PC-3 (cell line): ENCODE measurements around the gene ATP5F1E.

Source experiments
- EZH2 ChIP-seq: fragments of 300-600 bp; sonication (generic); IDR thresholded peaks from one replicate; pipeline ENCODE4 v1.6.1; 2017; ENCODE audit warnings: antibody characterized with exemption, mild to moderate bottlenecking, low read length; ENCODE audit not compliant: unreplicated experiment
- EZH2phosphoT487 ChIP-seq: fragments of 300-600 bp; sonication (generic); IDR thresholded peaks from 2 replicates; pipeline ENCODE4 v1.6.1; 2018; ENCODE audit warnings: mild to moderate bottlenecking, antibody characterized with exemption, low read length, borderline replicate concordance
- TF ChIP-seq, protein P1 (sequence below): fragments of 300-600 bp; sonication (generic); conservative IDR thresholded peaks from 2 replicates; pipeline ENCODE4 v1.5.1; 2017; ENCODE audit warnings: antibody characterized with exemption, low read depth, mild to moderate bottlenecking, low read length

GRCh38 chr20:59019217-59019616 lies 12.9 kb downstream of the ATP5F1E start, which contains the start of gene TUBB1:
- TF ChIP-seq EZH2: no peak
- TF ChIP-seq, protein P1, sequence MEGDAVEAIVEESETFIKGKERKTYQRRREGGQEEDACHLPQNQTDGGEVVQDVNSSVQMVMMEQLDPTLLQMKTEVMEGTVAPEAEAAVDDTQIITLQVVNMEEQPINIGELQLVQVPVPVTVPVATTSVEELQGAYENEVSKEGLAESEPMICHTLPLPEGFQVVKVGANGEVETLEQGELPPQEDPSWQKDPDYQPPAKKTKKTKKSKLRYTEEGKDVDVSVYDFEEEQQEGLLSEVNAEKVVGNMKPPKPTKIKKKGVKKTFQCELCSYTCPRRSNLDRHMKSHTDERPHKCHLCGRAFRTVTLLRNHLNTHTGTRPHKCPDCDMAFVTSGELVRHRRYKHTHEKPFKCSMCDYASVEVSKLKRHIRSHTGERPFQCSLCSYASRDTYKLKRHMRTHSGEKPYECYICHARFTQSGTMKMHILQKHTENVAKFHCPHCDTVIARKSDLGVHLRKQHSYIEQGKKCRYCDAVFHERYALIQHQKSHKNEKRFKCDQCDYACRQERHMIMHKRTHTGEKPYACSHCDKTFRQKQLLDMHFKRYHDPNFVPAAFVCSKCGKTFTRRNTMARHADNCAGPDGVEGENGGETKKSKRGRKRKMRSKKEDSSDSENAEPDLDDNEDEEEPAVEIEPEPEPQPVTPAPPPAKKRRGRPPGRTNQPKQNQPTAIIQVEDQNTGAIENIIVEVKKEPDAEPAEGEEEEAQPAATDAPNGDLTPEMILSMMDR: no peak
- no peak for TF ChIP-seq EZH2phosphoT487
